HG03442 (cell line): ENCODE measurements around the gene DNAAF5.
"Not testable (repeated sequence)": the region's sequence is repeated elsewhere in the genome, so short reads cannot be mapped to it uniquely, and the experiment has no call there.

Experiments
- ATAC-seq: cut with Tn5 transposase; IDR thresholded peaks from one replicate; pipeline ENCODE4 v1.9.1; 2021; ENCODE audit warnings: mild to moderate bottlenecking, moderate library complexity; ENCODE audit not compliant: unreplicated experiment

DNAAF5 gene

GRCh38 chr7:780081-780480 lies 53.6 kb downstream of the DNAAF5 start:
- ATAC-seq = no peak

- no peak for ATAC-seq
Measured at GRCh38 chr7:780516-780915, 54.0 kb downstream of the DNAAF5 start.

- no peak for ATAC-seq
Measured at GRCh38 chr7:781186-781849, 54.8 kb downstream of the DNAAF5 start.

- no peak for ATAC-seq
Measured at GRCh38 chr7:781936-782529, 55.5 kb downstream of the DNAAF5 start.

GRCh38 chr7:782718-783449 lies 56.4 kb downstream of the DNAAF5 start:
- no peak for ATAC-seq

- ATAC-seq = no peak
Measured at GRCh38 chr7:783556-784490, 57.3 kb downstream of the DNAAF5 start.

GRCh38 chr7:784971-785370 lies 58.5 kb downstream of the DNAAF5 start:
- ATAC-seq = no peak

- no peak for ATAC-seq
Measured at GRCh38 chr7:785416-785815, 58.9 kb downstream of the DNAAF5 start.

- ATAC-seq = no peak
Measured at GRCh38 chr7:786472-787255, 60.2 kb downstream of the DNAAF5 start.

GRCh38 chr7:787332-788240 lies 61.1 kb downstream of the DNAAF5 start:
- no peak for ATAC-seq

- ATAC-seq = no peak
Measured at GRCh38 chr7:791519-791918, 65.0 kb downstream of the DNAAF5 start.

- ATAC-seq = no peak
Measured at GRCh38 chr7:794207-794606, 67.7 kb downstream of the DNAAF5 start.

GRCh38 chr7:794671-795329 lies 68.3 kb downstream of the DNAAF5 start:
- ATAC-seq = no peak

GRCh38 chr7:796434-797169 lies 70.1 kb downstream of the DNAAF5 start:
- ATAC-seq = not testable (repeated sequence)

- no peak for ATAC-seq
Measured at GRCh38 chr7:798921-799470, 72.5 kb downstream of the DNAAF5 start.

- ATAC-seq = no peak
Measured at GRCh38 chr7:800692-801091, 74.2 kb downstream of the DNAAF5 start.

GRCh38 chr7:801351-801750 lies 74.9 kb downstream of the DNAAF5 start:
- ATAC-seq = not testable (repeated sequence)

- ATAC-seq = no peak
Measured at GRCh38 chr7:801940-802381, 75.5 kb downstream of the DNAAF5 start.
